Prostate gland (tissue), 2 donors: ENCODE results near the gene PCDHGA8. TPM values are rescaled to one million over a fixed set of nuclear protein-coding genes. Genes with fewer than 3 reads are reported as not detected.

ENCODE experiments used
- DNase-seq: peaks from one replicate; pipeline ENCODE4 v3.0.0-alpha.2; 2019; ENCODE audit warnings: low spot score
- H3K27ac ChIP-seq, 2 donors: fragments of 200-600 bp; sonication (generic); 2 replicates each; pipeline ENCODE4 v1.5.1; 2017 to 2019
- H3K27me3 ChIP-seq: fragments of 200-600 bp; sonication (generic); replicated peaks from 2 replicates; pipeline ENCODE4 v1.5.1; 2019; ENCODE audit not compliant: insufficient read depth
- H3K36me3 ChIP-seq, 2 donors: fragments of 200-600 bp; sonication (generic); 1 replicate in 1 of 2; 2 replicates in 1 of 2; pipeline versions ENCODE4 v1.5.1 to v1.8.1; 2017 to 2019
- H3K4me1 ChIP-seq: fragments of 200-600 bp; sonication (generic); replicated peaks from 2 replicates; pipeline ENCODE4 v1.5.1; 2019
- H3K4me3 ChIP-seq, 2 donors: fragments of 200-600 bp; sonication (generic); 2 replicates each; pipeline ENCODE4 v1.5.1; 2017 to 2019
- H3K9me3 ChIP-seq: fragments of 200-600 bp; sonication (generic); 2 replicates; pipeline ENCODE4 v1.5.1; 2017
- CTCF ChIP-seq, 4 experiments: fragments of 200-600 bp in 2 of 4; fragments of 450-650 bp in 2 of 4; sonication (generic) in 2 of 4; IDR thresholded peaks; 1 replicate in 3 of 4; 2 replicates in 1 of 4; pipeline ENCODE4 v1.5.1; 2016 to 2019; ENCODE audit warnings: antibody characterized with exemption in 4 of 4, mild to moderate bottlenecking in 2 of 4, moderate library complexity in 2 of 4
- POLR2A ChIP-seq: fragments of 450-650 bp; IDR thresholded peaks from one replicate; pipeline ENCODE4 v1.6.1; 2016; ENCODE audit warnings: antibody characterized with exemption, mild to moderate bottlenecking
- POLR2AphosphoS5 ChIP-seq: sonication (generic); formaldehyde crosslinking; IDR thresholded peaks from one replicate; pipeline ENCODE4 v1.6.1; 2017; ENCODE audit warnings: antibody characterized with exemption
- WGBS: methylation state at CpG from one replicate; pipeline ENCODE4 v1.1.5; 2018; 5-methylcytosine and 5-hydroxymethylcytosine counted together
- intact Hi-C: fragments of 100-400 bp; cut with DNase I; formaldehyde crosslinking; loops from one replicate; pipeline ENCODE4 v1.14.2; 2022
- total RNA-seq, 2 donors: library from RNA; depleted of rRNA; stranded (reverse); fragments of >200 nt; gene quantifications; one replicate each; pipeline ENCODE4 v1.1.0, GENCODE V29; 2016

PCDHGA8 gene
- total RNA-seq, 2 donors from 2014 or later, result 1.1 to 4.2 TPM

DNA sequence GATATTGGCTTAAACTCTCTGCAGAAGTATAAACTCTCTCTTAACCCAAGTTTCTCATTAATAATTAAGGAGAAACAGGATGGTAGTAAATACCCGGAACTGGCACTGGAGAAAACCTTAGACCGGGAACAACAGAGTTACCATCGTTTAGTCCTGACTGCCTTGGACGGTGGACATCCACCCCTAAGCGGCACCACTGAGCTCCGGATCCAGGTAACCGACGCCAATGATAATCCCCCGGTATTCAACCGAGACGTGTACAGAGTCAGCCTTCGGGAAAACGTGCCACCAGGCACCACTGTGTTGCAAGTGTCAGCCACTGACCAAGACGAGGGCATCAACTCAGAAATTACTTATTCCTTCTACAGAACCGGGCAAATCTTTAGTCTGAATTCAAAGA is 6.2 kb downstream of the PCDHGA8 start:
- WGBS, result 22% methylated on average over 15 of the region's 15 CpGs

DNA sequence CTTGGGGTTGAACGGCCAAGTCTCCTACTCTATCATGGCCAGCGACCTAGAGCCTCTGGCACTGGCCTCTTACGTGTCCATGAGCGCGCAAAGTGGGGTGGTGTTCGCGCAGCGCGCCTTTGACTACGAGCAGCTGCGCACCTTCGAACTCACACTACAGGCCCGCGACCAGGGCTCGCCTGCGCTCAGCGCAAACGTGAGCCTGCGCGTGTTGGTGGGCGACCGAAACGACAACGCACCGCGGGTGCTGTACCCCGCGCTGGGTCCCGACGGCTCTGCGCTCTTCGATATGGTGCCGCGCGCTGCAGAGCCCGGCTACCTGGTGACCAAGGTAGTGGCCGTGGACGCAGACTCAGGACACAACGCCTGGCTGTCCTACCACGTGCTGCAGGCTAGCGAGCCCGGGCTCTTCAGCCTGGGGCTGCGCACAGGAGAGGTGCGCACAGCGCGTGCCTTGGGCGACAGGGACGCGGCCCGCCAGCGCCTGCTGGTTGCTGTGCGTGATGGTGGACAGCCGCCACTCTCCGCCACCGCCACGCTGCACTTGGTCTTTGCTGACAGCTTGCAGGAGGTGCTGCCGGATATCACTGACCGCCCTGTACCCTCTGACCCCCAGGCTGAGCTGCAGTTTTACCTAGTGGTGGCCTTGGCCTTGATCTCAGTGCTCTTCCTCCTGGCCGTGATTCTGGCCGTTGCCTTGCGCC is 7.3 kb downstream of the PCDHGA8 start:
- 20% methylated on average over 56 of the region's 61 CpGs for WGBS
- TF ChIP-seq POLR2AphosphoS5 (no peak), CTCF (IDR thresholded peaks at IDR 0.05) (no peak), POLR2A (no peak)

More for the DNA sequence above, 6.2 kb downstream of the PCDHGA8 start:
- intact Hi-C loops, result no loop called here
- Histone ChIP-seq H3K4me3 (no peak overlapping the region), H3K4me1 (no peaks in the 10 kb centered on the region), H3K27me3 (peaks cover 2% of the 10 kb centered on the region), H3K27ac (no peak overlapping the region), H3K36me3 (no peaks in the 10 kb centered on the region), H3K9me3 (peaks cover 10% of the 10 kb centered on the region)
- no peak for DNase-seq
- TF ChIP-seq CTCF (IDR thresholded peaks at IDR 0.05) (no peak), POLR2AphosphoS5 (no peak), POLR2A (no peak)

DNA sequence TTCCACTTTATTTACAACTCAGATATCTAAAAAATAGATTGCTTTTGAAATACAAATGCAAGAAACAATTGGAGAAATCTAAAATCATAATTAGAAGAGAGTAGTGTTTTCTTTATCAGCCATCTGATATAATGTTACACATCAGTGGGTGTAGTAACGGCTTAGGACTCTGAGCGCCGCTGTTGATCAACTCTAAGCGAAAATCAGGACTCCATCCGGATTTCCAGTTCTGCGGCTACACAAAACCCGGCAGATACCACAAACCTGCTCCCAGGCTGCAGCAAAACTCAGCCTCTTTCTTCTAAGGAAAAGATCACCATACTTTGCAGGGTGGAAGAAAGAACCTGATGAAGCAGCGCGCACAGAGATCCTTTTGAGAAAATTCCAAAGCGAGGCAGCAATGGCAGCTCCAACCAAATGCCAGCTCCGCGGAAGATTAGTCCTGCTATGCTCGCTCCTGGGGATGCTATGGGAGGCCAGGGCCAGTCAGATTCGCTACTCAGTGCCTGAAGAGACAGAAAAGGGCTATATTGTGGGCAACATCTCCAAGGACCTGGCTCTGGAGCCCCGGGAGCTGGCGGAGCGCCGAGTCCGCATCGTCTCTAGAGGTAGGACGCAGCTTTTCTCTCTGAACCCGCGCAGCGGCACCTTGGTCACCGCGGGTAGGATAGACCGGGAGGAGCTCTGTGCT is 10.3 kb downstream of the PCDHGA8 start, which contains the start of gene PCDHGA9:
TSS of gene PCDHGA9 (plus strand) at position 226 of the 691 bp plus-strand sequence. CDS start at position 401, 175 bp downstream.
- H3K4me1 ChIP-seq, result no peaks in the 10 kb centered on the region
- no peaks in the 10 kb centered on the region for H3K36me3 ChIP-seq
- DNase-seq, result no peak
- peak within 1 kb of the TSS in 1 of 2 donors; percentile 8 for H3K4me3 ChIP-seq
- WGBS, result 14% methylated on average over 27 of the region's 27 CpGs
- intact Hi-C loops, result no loop called here
- H3K27ac ChIP-seq, result no peak within 1 kb of the TSS
- no peaks in the 10 kb centered on the region for H3K27me3 ChIP-seq
- H3K9me3 ChIP-seq, result peaks cover 10% of the 10 kb centered on the region
- TF ChIP-seq CTCF (IDR thresholded peaks at IDR 0.05), result peak in 2 of 4 experiments; percentile 28 to 37
- TF ChIP-seq POLR2AphosphoS5, result no peak
- no peak for TF ChIP-seq POLR2A

More for the DNA sequence above, 7.3 kb downstream of the PCDHGA8 start:
- Histone ChIP-seq H3K4me1 (no peaks in the 10 kb centered on the region), H3K27ac (no peak overlapping the region), H3K27me3 (peaks cover under 1% of the 10 kb centered on the region), H3K4me3 (no peak overlapping the region), H3K9me3 (peaks cover 10% of the 10 kb centered on the region), H3K36me3 (no peaks in the 10 kb centered on the region)
- DNase-seq, result no peak
- intact Hi-C loops, result no loop called here

GRCh38 chr5:141403387-141403786 is 11.0 kb downstream of the PCDHGA8 start:
- no peak overlapping the region for H3K4me3 ChIP-seq
- H3K4me1 ChIP-seq, result no peaks in the 10 kb centered on the region
- 22% methylated on average over 22 of the region's 22 CpGs for WGBS
- TF ChIP-seq POLR2AphosphoS5 (no peak), CTCF (IDR thresholded peaks at IDR 0.05) (no peak), POLR2A (no peak)
- H3K27ac ChIP-seq, result no peak overlapping the region
- DNase-seq, result no peak
- intact Hi-C loops, result no loop called here
- no peaks in the 10 kb centered on the region for H3K27me3 ChIP-seq
- peaks cover 10% of the 10 kb centered on the region for H3K9me3 ChIP-seq
- no peaks in the 10 kb centered on the region for H3K36me3 ChIP-seq
